Peyer's patch (tissue), 4 donors: ENCODE measurements around the gene CCDC197. TPM values are rescaled to one million over a fixed set of nuclear protein-coding genes. Genes with fewer than 3 reads are reported as not detected.

Experiments
- DNase-seq, 3 donors: peaks; one replicate each; pipeline ENCODE4 v3.0.0-alpha.2; 2017 to 2019
- H3K27ac ChIP-seq, 4 donors: fragments of 200-600 bp; sonication (generic); one replicate each; pipeline ENCODE4 v1.5.1; 2016 to 2019
- H3K27me3 ChIP-seq, 2 donors: fragments of 200-600 bp; sonication (generic); one replicate each; pipeline ENCODE4 v1.5.1; 2019
- H3K36me3 ChIP-seq, 3 donors: fragments of 200-600 bp; sonication (generic); one replicate each; pipeline ENCODE4 v1.5.1; 2016 to 2019
- H3K4me1 ChIP-seq, 4 donors: fragments of 200-600 bp; sonication (generic); one replicate each; pipeline ENCODE4 v1.5.1; 2016 to 2019
- H3K4me3 ChIP-seq, 4 donors: fragments of 200-600 bp; sonication (generic); 1 replicate in 3 of 4; 2 replicates in 1 of 4; pipeline ENCODE4 v1.5.1; 2016 to 2019; ENCODE audit warnings: mild to moderate bottlenecking in 1 of 4
- H3K9me3 ChIP-seq, 4 donors: fragments of 200-600 bp; sonication (generic); one replicate each; pipeline ENCODE4 v1.5.1; 2016 to 2019; ENCODE audit warnings: mild to moderate bottlenecking in 1 of 4
- POLR2A ChIP-seq, 2 donors: fragments of 450-650 bp; IDR thresholded peaks; one replicate each; pipeline ENCODE4 v1.5.1; 2017; ENCODE audit warnings: antibody characterized with exemption in 2 of 2, mild to moderate bottlenecking in 2 of 2, moderate library complexity in 2 of 2
- small RNA-seq, 2 donors: library from RNA; depleted of rRNA; stranded (forward); fragments of <200 nt; gene quantifications; one replicate each; pipeline ENCODE3, GENCODE V24; 2016
- total RNA-seq, 4 donors: library from RNA; depleted of rRNA; stranded (reverse); fragments of >200 nt; gene quantifications; one replicate each; pipeline ENCODE4 v1.1.0, GENCODE V29; 2016
- TF ChIP-seq, protein P1 (sequence below), 6 experiments: fragments of 450-650 bp in 4 of 6; fragments of 200-600 bp in 2 of 6; sonication (generic) in 1 of 6; IDR thresholded peaks; one replicate each; pipeline ENCODE4 v1.5.1; 2017 to 2019; ENCODE audit warnings: antibody characterized with exemption in 6 of 6, mild to moderate bottlenecking in 3 of 6, moderate library complexity in 1 of 6

The CCDC197 gene
- total RNA-seq, 4 donors from 2014 or later: not detected

DNA sequence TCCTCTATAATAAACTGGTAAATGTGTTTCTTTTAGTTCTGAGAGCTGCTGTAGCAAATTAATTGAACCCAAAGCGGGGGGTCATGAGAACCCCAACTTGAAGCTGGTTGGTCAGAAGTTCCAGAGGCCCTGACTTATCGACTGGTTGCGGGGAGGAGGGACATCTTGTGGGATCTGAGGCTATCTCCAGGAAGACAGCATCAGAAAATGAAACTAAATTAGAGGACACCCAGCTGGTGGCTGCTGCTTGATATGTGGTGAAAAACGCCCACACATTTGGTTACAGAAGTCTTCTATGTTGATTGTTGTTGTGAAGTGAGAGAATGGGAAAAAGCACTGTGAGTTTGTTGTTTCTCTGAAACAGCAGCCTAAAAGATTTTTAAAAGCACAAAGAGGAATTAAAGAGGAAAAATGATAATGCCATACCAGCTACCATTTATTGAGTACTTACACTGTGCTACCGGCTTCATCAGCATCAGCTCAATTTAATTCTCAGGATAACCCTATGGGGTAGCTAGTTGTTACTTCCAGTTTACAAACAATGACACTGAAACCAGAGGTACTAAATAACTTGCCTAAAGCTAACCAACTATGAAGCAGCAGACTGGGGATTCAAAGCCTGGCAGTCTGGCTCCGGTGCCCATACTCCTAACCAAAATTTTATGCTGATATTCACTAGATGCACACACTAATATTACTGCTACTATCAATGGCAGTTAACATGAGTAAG, 59.6 kb downstream of the CCDC197 start:
- peak overlapping the region in 1 of 4 donors; percentile 31 for H3K27ac ChIP-seq
- TF ChIP-seq, protein P1, sequence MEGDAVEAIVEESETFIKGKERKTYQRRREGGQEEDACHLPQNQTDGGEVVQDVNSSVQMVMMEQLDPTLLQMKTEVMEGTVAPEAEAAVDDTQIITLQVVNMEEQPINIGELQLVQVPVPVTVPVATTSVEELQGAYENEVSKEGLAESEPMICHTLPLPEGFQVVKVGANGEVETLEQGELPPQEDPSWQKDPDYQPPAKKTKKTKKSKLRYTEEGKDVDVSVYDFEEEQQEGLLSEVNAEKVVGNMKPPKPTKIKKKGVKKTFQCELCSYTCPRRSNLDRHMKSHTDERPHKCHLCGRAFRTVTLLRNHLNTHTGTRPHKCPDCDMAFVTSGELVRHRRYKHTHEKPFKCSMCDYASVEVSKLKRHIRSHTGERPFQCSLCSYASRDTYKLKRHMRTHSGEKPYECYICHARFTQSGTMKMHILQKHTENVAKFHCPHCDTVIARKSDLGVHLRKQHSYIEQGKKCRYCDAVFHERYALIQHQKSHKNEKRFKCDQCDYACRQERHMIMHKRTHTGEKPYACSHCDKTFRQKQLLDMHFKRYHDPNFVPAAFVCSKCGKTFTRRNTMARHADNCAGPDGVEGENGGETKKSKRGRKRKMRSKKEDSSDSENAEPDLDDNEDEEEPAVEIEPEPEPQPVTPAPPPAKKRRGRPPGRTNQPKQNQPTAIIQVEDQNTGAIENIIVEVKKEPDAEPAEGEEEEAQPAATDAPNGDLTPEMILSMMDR (IDR thresholded peaks at IDR 0.05): no peak
- TF ChIP-seq POLR2A (IDR thresholded peaks at IDR 0.05): no peak
- peaks cover 0 to 97% (median 4%) of the 10 kb centered on the region in 3 donors for H3K36me3 ChIP-seq
- H3K9me3 ChIP-seq: no peaks in the 10 kb centered on the region
- DNase-seq: no peak
- no peak overlapping the region for H3K4me3 ChIP-seq
- H3K27me3 ChIP-seq: no peaks in the 10 kb centered on the region
- H3K4me1 ChIP-seq: peaks cover 0 to 9% (median 0%) of the 10 kb centered on the region in 4 donors

DNA sequence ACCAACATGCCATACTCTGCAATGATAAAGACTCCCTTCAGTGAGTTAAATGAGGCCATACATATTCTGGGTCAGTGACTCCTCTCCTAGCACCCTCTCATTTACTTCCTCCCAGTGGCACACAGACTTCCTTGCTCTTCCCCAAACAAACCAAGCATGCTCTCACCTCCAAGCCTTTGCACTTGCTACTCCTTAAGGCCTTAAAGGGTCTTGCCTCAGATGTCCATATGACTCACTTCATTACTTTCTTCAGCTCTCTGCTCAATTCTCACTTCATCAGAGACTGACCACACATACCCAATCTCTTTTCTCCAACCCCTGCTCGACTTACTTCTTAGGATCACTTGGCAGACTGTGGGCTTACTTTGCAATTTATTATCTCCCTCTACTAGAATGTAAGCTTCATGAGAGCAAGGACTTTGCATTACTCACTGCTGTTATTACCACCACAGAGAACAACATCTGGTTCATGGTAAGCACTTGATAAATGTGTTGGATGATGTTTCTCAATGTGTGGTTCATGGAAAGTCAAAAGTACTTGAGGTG, 61.1 kb downstream of the CCDC197 start:
- H3K27ac ChIP-seq: no peak overlapping the region
- DNase-seq: no peak
- no peak overlapping the region for H3K4me3 ChIP-seq
- H3K36me3 ChIP-seq: peaks cover 0 to 93% (median 0%) of the 10 kb centered on the region in 3 donors
- H3K27me3 ChIP-seq: no peaks in the 10 kb centered on the region
- TF ChIP-seq, protein P1 (IDR thresholded peaks at IDR 0.05): no peak
- no peak for TF ChIP-seq POLR2A (IDR thresholded peaks at IDR 0.05)
- H3K9me3 ChIP-seq: no peaks in the 10 kb centered on the region
- H3K4me1 ChIP-seq: peaks cover 0 to 13% (median 0%) of the 10 kb centered on the region in 4 donors

Small RNAs within 50 kb of the gene (small RNA-seq; reads per million reads assigned to genes)
- 0 reads per million in 2 donors for gene MIR4506

Other genes starting within 250 kb of the CCDC197 start
- 1 to 10 TPM; 1.2 to 5.1 (median 3.0) TPM for gene PRIMA1, start 208.8 kb upstream of the CCDC197 start, total RNA-seq
- not detected for gene FAM181A, start 70.0 kb upstream of the CCDC197 start, total RNA-seq
- 10 to 100 TPM in 1 of 4 donors, 1 to 10 TPM in 3; 3.2 to 32.2 (median 5.4) TPM for gene ASB2, start 20.7 kb upstream of the CCDC197 start, total RNA-seq
- 1 to 10 TPM in 3 of 4 donors, not detected in 1; 3.4 to 4.9 (median 3.6) TPM for gene OTUB2, start 29.0 kb downstream of the CCDC197 start, total RNA-seq
- 100 to 1,000 TPM in 1 of 4 donors, 10 to 100 TPM in 3; 66.2 to 210 (median 72.5) TPM for gene DDX24, start 83.9 kb downstream of the CCDC197 start, total RNA-seq
- 10 to 100 TPM in 1 of 4 donors, 1 to 10 TPM in 3; 4.9 to 14.7 (median 6.6) TPM for gene IFI27L1, start 84.0 kb downstream of the CCDC197 start, total RNA-seq
- 100 to 1,000 TPM; 163 to 668 (median 294) TPM for gene IFI27, start 113.4 kb downstream of the CCDC197 start, total RNA-seq
- gene IFI27L2, start 132.3 kb downstream of the CCDC197 start, total RNA-seq: 10 to 100 TPM; 26.5 to 91.1 (median 63.9) TPM
- 1 to 10 TPM in 2 of 4 donors, not detected in 2; 2.5 to 5.0 TPM for gene PPP4R4, start 177.0 kb downstream of the CCDC197 start, total RNA-seq